GM19025 (cell line): Measurements from ENCODE around the gene LANCL2.

ENCODE experiments used
- ATAC-seq: cut with Tn5 transposase; IDR thresholded peaks from one replicate; pipeline ENCODE4 v1.9.1; 2021; ENCODE audit warnings: mild to moderate bottlenecking, low read depth, moderate library complexity; ENCODE audit not compliant: unreplicated experiment

The LANCL2 gene

DNA sequence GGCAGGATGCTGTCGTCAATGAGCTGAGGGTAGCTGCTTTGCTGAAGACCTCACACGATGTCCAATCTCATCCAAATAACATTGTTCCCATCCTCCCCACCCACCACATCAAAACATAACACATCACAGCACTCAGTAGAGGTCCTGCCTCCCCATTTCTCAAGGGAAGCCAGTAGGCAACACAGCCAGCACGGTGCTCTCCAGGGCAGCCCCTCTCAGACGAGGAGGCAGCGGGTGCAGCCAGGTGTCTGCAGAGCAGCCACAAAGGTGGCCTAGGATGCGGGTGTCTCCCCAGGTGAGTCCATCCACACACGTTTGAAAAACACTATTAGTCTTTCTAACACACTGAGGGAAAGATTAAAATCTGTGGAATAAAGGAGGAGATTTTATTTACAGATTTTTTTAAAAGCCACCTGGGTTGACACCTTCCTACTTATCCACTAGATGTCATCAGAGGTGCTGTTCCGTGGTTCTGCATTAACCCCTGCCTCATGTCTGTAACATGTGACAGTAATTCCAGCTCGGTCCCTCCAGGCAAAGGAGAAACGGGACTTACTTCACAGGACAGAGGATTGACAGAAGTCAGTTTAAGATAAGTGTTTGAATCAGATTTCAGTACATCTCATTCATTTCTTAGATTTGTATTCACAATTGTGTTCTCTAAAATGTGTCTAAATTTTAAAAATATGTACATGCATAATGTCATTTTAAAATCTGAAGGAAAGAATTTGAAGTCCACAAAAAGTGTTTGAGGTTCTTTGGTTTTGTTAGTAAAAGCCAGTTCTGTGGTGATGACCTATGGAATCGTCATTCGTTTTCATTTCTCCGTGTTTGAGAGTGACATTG, 68.0 kb downstream of the LANCL2 start:
- peak; percentile 68 for ATAC-seq

DNA sequence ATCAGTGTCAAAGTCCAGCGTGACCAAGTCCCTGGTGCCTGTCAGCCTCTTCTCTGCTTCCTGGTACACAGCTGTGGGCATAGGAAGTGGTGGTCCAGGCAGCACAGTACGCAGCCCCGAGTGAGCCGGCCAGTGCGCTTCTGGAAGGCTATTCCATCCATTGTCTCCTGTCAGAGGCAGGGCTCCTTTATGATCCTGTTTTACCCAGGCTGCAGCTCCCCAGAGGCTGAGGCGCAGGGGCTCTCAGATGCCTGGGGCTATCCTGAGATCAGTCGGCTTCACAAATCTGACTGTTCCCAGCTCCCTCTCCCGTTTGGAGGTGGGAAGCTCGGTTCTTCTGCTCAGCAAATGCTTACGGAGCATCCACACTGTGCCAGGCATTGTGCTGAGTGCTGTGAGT, 70.3 kb downstream of the LANCL2 start:
- no peak for ATAC-seq

DNA sequence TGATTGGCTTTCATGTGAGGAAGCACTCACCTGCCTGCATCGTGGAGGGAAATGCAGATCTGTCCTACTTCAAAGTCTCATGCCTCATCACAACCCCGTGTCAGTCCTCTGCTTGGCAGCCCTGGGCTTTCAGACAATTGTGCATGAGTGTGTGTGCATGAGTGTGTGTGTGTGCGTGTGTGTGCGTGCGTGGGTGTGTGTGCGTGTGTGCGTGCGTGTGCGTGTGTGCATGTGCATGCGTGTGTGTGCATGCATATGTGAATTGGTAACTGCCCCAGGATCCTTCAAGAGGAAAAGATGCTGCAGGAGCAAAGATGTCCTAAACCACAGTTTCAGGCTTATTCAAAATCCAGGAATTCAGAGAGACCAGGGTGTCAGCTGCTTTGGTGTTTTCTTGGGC, 71.3 kb downstream of the LANCL2 start:
- ATAC-seq, result no peak

DNA sequence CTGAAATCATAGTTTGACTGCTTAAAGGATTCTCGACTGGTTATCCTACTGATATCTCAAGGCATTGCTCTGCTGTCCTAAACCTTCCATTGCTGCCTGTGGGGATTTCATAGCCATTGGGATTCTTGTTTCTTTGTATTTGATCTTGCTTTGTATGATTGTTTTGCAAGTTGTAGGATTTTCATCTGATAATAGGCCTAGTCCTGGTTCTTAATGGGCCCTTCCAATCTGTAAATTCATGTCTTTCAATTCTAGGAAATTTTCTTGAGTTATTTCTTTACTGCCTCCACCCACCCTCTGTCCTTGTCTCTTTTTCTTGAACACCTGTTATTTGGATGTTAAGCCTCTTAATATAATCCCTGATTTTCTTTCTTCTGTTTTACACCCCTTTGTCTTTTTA, 72.2 kb downstream of the LANCL2 start:
- no peak for ATAC-seq

DNA sequence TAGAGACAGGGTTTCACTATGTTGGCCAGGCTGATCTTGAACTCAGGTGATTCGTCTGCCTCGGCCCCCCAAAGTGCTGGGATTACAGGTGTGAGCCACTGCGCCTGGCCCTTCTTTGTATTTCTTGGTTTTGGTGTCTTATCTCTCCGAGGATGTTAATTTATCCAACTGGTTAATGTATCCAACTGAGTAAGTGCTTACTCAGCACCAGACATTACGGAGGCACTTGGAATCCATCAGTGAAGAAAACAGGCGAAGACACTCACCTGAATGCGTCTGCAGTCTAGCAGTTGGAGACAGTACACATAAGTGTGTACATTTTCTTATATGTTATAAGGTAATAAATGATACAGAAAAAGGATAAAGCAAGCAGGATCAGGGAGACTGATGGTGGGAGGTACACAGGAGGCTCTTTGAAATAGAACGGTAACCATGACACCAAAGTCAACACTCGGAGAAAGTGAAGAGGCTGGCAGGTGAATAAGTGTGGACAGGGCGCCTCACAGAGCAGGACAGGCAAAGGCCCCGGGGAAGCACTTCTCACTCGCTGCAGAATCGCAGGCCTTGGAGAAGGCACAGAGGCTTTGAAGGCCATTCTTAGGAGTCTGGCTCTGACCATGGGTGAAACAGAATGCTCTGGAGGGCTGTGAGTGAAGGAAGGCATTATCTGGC, 73.1 kb downstream of the LANCL2 start:
- no peak for ATAC-seq

DNA sequence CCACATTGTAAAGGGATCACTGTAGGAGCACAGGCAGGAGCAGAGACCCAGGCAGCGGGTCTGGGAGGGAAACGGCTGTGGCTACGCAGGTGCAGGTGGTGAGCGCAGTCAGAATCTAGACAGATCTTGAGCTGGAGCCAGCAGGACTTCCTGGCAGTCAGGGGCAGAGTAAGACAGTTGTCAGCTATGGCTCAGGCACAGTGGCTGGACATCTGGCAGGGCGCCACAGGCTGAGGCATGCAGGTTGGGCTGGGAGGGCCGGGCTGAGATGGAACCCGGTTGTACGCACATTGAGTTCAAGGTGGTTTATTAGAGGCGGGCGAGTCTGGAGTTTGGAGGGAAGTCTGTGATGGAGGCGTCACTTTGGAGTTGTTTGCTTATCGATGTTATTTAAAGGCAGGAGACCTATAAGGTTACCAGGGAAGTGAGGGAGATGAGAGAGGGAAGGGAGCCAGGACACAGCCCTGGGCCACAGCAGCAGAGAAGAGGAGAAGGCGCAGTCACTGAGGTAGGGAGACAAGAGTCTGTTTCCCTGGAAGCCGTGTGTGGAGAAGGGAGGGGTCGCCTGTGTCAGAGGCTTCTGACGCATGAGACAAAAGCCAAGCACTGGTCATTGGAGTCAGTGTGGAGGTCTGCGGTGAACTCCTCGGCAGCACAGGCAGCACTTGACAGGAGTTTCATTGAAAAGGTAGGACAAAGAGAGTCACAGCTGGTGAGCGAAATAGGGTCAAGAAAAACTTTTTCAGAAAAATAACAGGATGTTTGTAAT, 73.8 kb downstream of the LANCL2 start:
- no peak for ATAC-seq

DNA sequence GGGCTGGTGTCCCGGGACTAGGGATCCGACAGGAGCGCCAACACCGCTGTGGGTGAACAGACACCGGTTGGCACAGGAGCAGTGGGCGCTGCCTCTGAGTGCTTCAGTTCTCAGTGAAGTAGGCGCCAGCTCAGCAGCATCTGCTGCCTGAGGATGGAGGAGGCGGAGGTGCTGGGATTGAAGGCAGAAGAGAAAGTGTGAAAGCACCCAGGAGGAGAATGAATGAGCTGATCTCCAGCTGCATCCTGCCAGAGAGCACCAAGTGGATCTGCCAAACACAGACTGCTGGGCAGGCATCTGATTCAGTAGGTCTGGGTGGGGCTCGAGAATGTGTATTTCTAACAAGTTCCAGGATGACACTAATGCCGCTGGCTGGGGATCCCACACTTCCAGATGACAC, 74.5 kb downstream of the LANCL2 start:
- ATAC-seq, result no peak

DNA sequence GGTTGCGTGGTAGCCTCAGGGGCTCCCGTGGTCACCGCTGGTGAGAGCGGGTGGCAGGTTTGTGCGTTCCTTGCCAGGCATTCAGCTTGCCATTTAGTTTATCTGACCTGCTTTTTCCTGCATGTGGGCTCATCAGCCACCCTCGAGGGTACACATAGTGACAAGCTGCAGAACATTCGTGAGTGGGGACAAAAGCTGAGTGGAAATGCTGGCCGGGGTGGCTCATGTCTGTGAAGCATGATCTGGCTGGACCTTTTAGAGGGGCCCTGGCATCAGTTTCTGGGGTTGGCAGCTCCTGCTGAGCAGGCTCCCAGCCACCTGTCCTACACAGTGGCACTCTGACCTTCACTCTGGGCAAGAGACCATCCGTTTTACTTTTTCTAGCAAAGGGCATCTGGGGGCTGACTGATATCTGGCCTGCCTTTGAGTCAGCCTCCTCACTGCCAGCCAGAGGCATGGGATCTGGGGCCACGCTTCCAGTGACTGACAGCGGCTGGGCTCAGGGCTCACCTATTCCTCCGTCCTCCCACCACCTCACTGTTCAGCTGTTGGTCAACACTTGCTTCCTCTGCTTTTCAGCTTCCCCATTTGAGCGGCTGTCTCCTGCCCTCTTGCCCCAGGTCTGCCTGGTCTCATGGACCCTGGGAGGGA, 75.0 kb downstream of the LANCL2 start:
- ATAC-seq, result no peak

DNA sequence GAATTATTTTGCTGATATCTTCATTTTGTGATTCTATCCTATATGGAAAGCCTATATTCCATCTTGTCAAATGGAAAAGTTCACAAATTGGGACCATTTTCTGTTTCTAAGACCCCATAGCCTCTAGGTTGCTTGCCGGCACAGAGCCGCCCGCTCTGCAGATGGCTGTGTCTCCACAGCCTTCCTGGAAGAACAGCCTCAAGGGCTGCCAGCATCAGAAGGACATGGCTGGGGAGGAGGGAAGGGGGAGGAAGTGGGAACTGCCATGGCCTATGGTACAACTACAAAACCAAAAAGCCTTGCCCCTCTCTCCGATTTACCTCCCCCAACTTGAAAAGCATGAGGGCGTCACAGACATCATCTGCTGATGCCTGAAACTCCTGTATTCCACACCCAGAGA, 75.9 kb downstream of the LANCL2 start:
- no peak for ATAC-seq

DNA sequence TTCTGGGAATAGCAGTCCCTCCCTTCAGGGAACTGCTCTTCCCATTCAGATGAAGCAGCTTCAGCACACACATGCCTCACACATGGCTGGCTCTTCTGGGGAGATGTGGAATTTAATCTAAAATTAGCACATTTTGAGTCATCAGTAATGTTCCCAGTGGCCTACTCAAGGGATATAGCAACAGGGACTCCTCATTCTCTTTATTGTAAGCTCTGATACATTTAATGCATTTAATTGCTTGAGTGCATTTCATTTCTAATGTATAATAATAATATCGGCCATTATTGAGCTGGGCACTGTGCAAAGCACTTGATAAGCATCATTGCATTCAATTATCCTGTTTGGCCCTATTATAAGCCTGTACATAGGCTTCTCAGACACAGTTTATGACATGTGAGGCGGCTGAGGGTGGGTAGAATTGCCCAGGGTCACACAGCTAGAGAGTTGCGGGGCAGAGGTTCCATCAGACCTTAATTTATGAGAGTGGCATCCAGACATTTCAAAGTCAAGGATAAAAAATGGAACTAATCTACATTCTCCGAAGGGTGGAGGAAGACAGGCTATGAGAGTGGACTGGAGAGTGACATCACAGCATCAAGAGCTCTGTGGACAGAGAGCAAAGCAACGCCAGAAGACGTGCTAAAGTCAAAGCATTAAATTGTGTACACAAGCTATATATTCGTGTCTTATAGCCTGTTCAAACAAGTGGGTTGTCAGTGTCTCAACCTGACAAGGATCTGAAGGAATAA, 76.8 kb downstream of the LANCL2 start:
- ATAC-seq, result no peak

DNA sequence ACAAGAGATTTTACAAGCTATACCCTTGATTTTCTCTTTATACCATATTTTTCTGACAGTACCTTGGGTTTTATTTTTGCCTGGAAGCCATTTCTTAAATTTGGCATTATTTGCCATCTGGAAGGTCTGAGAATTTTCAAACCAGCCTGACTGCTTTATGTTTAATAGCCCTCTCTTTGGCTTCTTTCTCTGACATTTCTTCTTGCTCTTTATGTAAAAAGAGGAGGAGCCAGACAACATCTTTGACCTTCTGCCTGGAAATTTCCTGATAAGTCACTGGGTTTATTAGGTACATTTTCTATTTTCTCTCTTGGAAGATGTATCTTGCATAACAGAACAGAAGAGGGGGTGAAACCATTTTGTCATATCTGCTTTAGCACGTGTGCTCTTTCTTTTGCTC, 79.6 kb downstream of the LANCL2 start:
- no peak for ATAC-seq

DNA sequence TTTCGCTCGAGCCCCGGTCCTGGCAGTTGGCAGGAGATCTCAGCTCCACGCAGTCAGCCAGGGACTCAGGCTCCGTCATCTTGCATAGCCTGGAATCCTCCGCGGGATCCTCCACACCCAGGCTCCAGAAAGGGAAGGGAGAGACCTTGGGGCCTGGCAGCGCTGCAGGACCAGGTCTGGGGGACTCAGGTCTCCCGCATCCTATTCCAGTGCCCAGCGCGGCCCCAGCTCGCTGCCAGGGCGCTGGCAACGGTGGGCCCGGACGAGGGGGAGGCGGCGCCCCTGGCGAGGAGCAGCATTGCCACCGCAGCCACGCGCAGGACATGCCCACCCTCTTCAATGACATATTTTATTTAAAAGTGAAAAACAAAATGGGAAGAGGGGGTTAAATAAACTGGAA, 83.4 kb downstream of the LANCL2 start:
- ATAC-seq, result no peak

DNA sequence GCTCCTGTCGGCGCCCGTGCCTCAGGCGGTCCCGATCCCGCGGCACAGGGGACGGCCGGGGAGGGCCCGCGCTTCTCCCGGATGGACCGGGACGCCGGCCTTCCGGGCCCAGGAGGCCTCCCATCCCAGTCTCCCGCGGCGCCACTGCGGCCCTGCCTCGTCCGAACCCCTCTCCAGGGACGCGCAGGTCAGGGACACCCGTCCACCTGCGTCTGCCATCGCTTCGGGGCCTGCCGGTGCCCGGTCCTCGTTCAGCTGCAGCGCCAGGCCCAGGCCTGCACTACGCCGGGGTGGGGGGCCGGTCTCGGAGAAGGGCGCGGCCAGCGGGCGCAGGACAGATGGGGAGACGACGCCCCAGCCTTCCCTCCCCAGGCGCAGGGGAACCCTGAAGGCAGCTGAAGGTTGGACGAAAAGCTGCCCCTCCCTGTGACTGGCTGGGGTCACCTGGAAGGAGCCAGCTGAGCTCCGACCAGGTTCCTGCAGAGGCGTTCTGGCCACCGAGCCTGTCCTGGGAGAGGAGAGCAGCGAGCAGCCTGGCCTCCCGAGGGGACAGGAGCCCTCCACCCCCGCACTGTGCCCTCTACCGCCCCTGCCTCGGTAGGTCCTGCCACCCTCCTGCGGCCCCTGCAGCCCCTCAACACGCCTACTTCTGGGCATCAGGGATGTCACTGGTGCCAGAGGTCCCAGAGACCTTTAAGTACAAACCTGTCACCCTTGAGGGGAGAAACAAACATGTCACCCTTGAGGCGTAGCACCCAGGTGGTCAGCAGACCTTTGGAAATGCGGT, 84.3 kb downstream of the LANCL2 start:
- ATAC-seq, result no peak

DNA sequence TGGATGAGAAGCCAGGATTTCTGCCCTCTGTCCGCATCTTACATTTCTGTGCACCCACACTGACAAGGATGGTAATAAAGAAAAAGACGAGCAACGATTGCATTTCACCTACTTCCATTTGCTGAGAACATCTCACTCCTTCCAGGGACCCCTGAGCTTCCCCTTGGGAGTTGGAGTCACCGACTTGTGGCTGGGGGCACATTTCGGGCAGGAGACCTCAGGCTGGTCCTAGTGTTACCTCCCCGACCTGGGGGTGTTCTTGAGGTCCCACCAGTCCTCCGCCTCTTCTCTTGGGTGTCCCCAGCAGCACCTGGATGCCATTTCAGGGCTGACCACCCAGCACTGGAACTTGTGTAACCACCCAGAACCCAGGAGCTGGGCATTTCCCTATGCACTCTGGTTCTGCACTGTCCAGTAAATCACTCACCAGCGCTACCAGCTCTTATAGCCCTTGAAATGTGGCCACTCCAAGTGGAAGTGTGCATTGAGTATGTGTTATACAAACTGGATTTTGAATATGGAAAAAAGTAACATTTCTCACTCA, 84.9 kb downstream of the LANCL2 start:
- no peak for ATAC-seq

DNA sequence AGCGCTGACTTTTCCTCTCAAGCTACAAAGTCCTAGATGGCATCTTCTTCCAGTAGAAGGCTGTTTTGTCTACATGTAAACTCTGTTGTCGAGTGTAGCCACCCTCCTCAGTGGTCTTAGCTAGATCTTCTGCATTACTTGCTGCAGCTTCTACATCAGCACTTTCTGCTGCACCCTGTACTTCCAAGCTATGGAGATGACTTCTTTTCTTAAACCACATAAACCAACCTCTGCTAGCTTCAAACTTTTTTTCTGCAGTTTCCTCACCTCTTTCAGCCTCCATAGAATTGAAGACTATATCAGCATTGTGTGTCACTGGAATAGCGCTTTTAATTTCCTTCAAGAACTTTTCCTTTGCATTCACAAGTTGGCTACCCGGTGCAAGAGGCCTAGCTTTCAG, 87.8 kb downstream of the LANCL2 start:
- ATAC-seq, result no peak

DNA sequence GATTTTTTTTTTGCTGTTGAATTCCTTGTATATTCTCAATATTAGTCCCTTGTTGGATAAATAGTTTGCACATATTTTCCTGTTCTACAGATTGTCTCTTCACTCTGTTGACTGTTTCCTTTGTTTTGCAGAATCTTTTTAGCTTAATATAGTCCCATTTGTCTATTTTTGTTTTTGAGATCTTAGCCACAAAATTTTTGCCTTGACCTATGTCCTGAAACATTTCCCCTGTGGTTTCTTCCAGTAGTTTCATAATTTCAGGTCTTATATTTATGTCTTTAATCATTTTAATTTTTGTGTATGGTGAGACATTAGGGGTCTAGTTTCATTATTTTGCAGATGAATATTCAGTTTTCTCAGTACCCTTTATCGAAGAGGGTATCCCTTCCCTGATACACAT, 92.7 kb downstream of the LANCL2 start:
- no peak for ATAC-seq

DNA sequence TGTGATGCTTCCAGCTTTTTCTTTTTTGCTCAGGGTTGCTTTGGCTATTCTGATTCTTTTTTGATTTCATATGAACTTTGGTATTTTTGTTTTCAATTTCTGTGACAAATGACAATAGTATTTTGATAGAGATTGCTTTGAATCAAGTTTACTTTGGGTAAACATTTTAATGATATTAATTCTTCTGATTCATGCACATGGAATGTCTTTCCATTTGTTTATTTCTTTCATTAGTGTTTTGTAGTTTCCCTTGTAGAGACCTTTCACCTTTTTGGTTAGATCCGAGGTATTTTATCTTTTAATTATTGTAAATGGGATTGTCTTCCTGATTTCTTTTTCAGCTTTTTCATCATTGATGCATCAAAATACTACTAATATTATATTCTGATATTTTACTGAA, 93.2 kb downstream of the LANCL2 start:
- no peak for ATAC-seq

DNA sequence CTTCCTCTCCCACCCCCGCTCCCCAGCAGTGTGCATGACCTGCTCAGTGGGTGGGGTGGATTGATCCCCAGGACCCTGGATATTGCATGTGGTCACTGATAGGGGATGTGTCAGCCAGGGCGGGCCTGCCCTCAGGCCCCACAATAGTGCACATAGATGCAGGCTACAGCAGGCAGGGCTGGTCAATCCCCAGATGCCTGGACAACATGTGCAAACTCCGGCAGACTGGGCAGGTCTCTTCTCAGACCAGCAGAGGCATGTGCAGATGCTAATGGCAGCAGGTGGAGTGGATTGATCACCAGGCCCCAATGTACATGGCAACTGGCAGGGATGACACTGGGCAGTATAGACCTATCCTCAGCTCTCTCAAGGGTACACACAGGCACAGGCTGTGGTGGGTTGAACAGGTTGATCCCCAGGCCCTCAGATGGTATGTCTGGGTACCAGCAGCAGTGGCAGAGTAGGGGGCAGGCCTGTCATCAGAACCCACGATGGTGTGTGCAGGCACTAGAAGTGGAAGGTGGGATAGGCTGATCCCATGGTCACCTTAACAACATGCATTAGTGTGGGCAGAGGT, 98.6 kb downstream of the LANCL2 start:
- no peak for ATAC-seq

DNA sequence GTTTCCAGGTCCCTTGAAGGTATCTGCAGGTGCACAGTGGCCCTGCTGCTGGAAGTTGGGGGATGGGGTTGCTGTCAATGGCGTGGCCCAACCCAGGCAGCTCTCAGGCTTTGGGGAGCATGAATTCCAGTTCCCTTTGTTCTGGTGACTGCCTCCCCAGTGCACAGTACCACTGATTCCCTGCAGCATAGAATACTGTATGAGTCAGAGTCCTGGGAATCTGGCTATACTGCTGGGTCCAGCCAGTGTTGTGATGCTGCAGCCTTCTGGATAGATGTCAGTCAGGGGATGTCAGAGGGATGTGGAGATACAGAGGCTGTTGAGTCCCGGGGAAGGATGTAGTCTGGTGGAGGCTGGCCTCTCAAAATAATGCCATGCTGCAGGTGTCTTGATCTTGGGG, 99.3 kb downstream of the LANCL2 start:
- ATAC-seq, result no peak
